ENCODE data around the gene FLNC. TPM values are rescaled to one million over a fixed set of nuclear protein-coding genes. Genes with fewer than 3 reads are reported as not detected.
A peak's percentile ranks its signal among the peaks of the same experiment; 100 is the strongest.

Gene FLNC
- total RNA-seq, result 0.03 and 0.07 TPM in 2 replicates

GRCh38 chr7:128830231-128831177 is at the start of gene FLNC:
TSS of gene FLNC (plus strand) at chr7:128830406. CDS start at chr7:128830638, 232 bp downstream.
- intact Hi-C loops (cut with micrococcal nuclease), result no loop called here
- Mint-ChIP-seq H3K27ac (no peak within 1 kb of the TSS), H3K9me3 (no peaks in the 10 kb centered on the region)

GRCh38 chr7:128781126-128781525 is 49.1 kb upstream of the FLNC start:
- peaks cover 12% of the 10 kb centered on the region for H3K27me3 Mint-ChIP-seq (ENCODE audit: insufficient read depth)
- intact Hi-C loops (cut with micrococcal nuclease), result no loop called here
- H3K9me3 Mint-ChIP-seq, result peaks cover 21% of the 10 kb centered on the region
- peaks cover 5% of the 10 kb centered on the region for H3K36me3 Mint-ChIP-seq (ENCODE audit: low read depth)
- no peak for DNase-seq (ENCODE audit: low spot score)
- no peak overlapping the region for H3K27ac Mint-ChIP-seq
- peaks cover 6% of the 10 kb centered on the region for H3K4me1 Mint-ChIP-seq (ENCODE audit: low read depth)
- H3K4me3 Mint-ChIP-seq, result no peak overlapping the region

More at GRCh38 chr7:128830231-128831177, at the start of gene FLNC:
- peak within 1 kb of the TSS; percentile 53 for H3K4me3 Mint-ChIP-seq
- DNase-seq (ENCODE audit: low spot score), result peak; percentile 12
- no peaks in the 10 kb centered on the region for H3K36me3 Mint-ChIP-seq (ENCODE audit: low read depth)
- no peaks in the 10 kb centered on the region for H3K4me1 Mint-ChIP-seq (ENCODE audit: low read depth)
- peaks cover 62% of the 10 kb centered on the region for H3K27me3 Mint-ChIP-seq (ENCODE audit: insufficient read depth)

GRCh38 chr7:128781851-128782250 is 48.4 kb upstream of the FLNC start:
- H3K4me1 Mint-ChIP-seq (ENCODE audit: low read depth), result peaks cover 6% of the 10 kb centered on the region
- H3K4me3 Mint-ChIP-seq, result no peak overlapping the region
- H3K9me3 Mint-ChIP-seq, result peaks cover 14% of the 10 kb centered on the region
- intact Hi-C loops (cut with micrococcal nuclease), result no loop called here
- H3K27me3 Mint-ChIP-seq (ENCODE audit: insufficient read depth), result peaks cover 13% of the 10 kb centered on the region
- no peak overlapping the region for H3K27ac Mint-ChIP-seq
- H3K36me3 Mint-ChIP-seq (ENCODE audit: low read depth), result peaks cover 2% of the 10 kb centered on the region
- DNase-seq (ENCODE audit: low spot score), result no peak

GRCh38 chr7:128783143-128783861 is 46.9 kb upstream of the FLNC start:
- no peak for DNase-seq (ENCODE audit: low spot score)
- H3K36me3 Mint-ChIP-seq (ENCODE audit: low read depth), result no peaks in the 10 kb centered on the region
- peaks cover 19% of the 10 kb centered on the region for H3K27me3 Mint-ChIP-seq (ENCODE audit: insufficient read depth)
- no peak overlapping the region for H3K4me3 Mint-ChIP-seq
- intact Hi-C loops (cut with micrococcal nuclease), result no loop called here
- no peak overlapping the region for H3K27ac Mint-ChIP-seq
- H3K4me1 Mint-ChIP-seq (ENCODE audit: low read depth), result no peaks in the 10 kb centered on the region
- H3K9me3 Mint-ChIP-seq, result no peaks in the 10 kb centered on the region

- H3K4me3 Mint-ChIP-seq, result no peak overlapping the region
- H3K4me1 Mint-ChIP-seq (ENCODE audit: low read depth), result peaks cover 4% of the 10 kb centered on the region
- intact Hi-C loops (cut with micrococcal nuclease), result no loop called here
- H3K36me3 Mint-ChIP-seq (ENCODE audit: low read depth), result no peaks in the 10 kb centered on the region
- no peak for DNase-seq (ENCODE audit: low spot score)
- no peak overlapping the region for H3K27ac Mint-ChIP-seq
- H3K27me3 Mint-ChIP-seq (ENCODE audit: insufficient read depth), result peaks cover 39% of the 10 kb centered on the region
- no peaks in the 10 kb centered on the region for H3K9me3 Mint-ChIP-seq
Measured at GRCh38 chr7:128785738-128786137, 44.5 kb upstream of the FLNC start.

GRCh38 chr7:128788446-128789412 is 41.5 kb upstream of the FLNC start:
- Mint-ChIP-seq H3K9me3 (no peaks in the 10 kb centered on the region), H3K4me3 (peak overlapping the region; percentile 85), H3K4me1 (ENCODE audit: low read depth) (peaks cover 4% of the 10 kb centered on the region), H3K27me3 (ENCODE audit: insufficient read depth) (peaks cover 38% of the 10 kb centered on the region), H3K27ac (no peak overlapping the region), H3K36me3 (ENCODE audit: low read depth) (no peaks in the 10 kb centered on the region)
- intact Hi-C loops (cut with micrococcal nuclease), result no loop called here
- no peak for DNase-seq (ENCODE audit: low spot score)

- Mint-ChIP-seq H3K4me1 (ENCODE audit: low read depth) (peaks cover 4% of the 10 kb centered on the region), H3K36me3 (ENCODE audit: low read depth) (no peaks in the 10 kb centered on the region), H3K9me3 (no peaks in the 10 kb centered on the region), H3K27ac (peak overlapping the region; percentile 27), H3K27me3 (ENCODE audit: insufficient read depth) (peaks cover 34% of the 10 kb centered on the region), H3K4me3 (peak overlapping the region; percentile 85)
- intact Hi-C loops (cut with micrococcal nuclease), result loop anchor here (1.0 to 5.0 kb wide), 4 partner anchors 51 to 265 kb away; partner anchors contain the start of genes ATP6V1F, CALU and TNPO3
- no peak for DNase-seq (ENCODE audit: low spot score)
Measured at GRCh38 chr7:128790315-128791041, 39.7 kb upstream of the FLNC start.

- peak; percentile 70 for DNase-seq (ENCODE audit: low spot score)
- H3K4me1 Mint-ChIP-seq (ENCODE audit: low read depth), result peaks cover 4% of the 10 kb centered on the region
- H3K4me3 Mint-ChIP-seq, result peak within 1 kb of the TSS; percentile 78
- no peak within 1 kb of the TSS for H3K27ac Mint-ChIP-seq
- no peaks in the 10 kb centered on the region for H3K9me3 Mint-ChIP-seq
- no peaks in the 10 kb centered on the region for H3K36me3 Mint-ChIP-seq (ENCODE audit: low read depth)
- intact Hi-C loops (cut with micrococcal nuclease), result loop anchor here (1.0 to 5.0 kb wide), 4 partner anchors 52 to 264 kb away; partner anchors contain the start of genes ATP6V1F, CALU and TNPO3
- H3K27me3 Mint-ChIP-seq (ENCODE audit: insufficient read depth), result peaks cover 29% of the 10 kb centered on the region
Measured at GRCh38 chr7:128791121-128791971, 38.9 kb upstream of the FLNC start, which contains the start of gene CCDC136. TSS of gene CCDC136 (plus strand) at chr7:128791968. CDS start at chr7:128792412, 444 bp downstream.

GRCh38 chr7:128791972-128792327 is 38.3 kb upstream of the FLNC start:
- H3K27me3 Mint-ChIP-seq (ENCODE audit: insufficient read depth), result peaks cover 29% of the 10 kb centered on the region
- H3K4me3 Mint-ChIP-seq, result peak overlapping the region; percentile 78
- intact Hi-C loops (cut with micrococcal nuclease), result loop anchor here (1.0 to 5.0 kb wide), 4 partner anchors 53 to 263 kb away; partner anchors contain the start of genes ATP6V1F, CALU and TNPO3
- H3K27ac Mint-ChIP-seq, result no peak overlapping the region
- no peaks in the 10 kb centered on the region for H3K36me3 Mint-ChIP-seq (ENCODE audit: low read depth)
- H3K9me3 Mint-ChIP-seq, result no peaks in the 10 kb centered on the region
- H3K4me1 Mint-ChIP-seq (ENCODE audit: low read depth), result peaks cover 4% of the 10 kb centered on the region
- DNase-seq (ENCODE audit: low spot score), result no peak

- H3K36me3 Mint-ChIP-seq (ENCODE audit: low read depth), result no peaks in the 10 kb centered on the region
- H3K9me3 Mint-ChIP-seq, result no peaks in the 10 kb centered on the region
- H3K27ac Mint-ChIP-seq, result no peak overlapping the region
- H3K4me1 Mint-ChIP-seq (ENCODE audit: low read depth), result peaks cover 4% of the 10 kb centered on the region
- H3K4me3 Mint-ChIP-seq, result peak overlapping the region; percentile 73
- peaks cover 26% of the 10 kb centered on the region for H3K27me3 Mint-ChIP-seq (ENCODE audit: insufficient read depth)
- no peak for DNase-seq (ENCODE audit: low spot score)
- intact Hi-C loops (cut with micrococcal nuclease), result loop anchor here (5.0 kb wide), 1 partner anchor 90 kb away; no protein-coding TSS in a partner anchor
Measured at GRCh38 chr7:128792471-128793180, 37.6 kb upstream of the FLNC start.
